Measurements from ENCODE around the gene NANS.

DNA sequence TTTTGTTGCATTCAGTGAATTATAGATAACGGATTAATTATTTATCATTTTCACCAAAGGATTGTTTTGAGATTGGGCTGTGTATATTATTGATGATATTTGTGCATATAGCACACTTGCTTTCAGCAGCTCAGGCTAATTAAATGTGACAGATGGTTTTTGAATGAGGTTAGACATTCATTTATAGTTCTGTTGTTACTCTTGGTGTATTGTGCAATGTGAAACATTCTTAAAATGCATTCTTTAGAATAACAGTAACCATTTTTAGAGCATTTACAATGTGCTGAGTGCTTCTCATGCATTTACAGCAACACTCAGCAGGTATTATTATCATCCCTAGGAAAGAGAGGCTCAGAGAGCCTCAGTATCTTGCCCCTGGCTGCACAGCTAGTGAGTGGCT lies 23.8 kb downstream of the NANS start:
- TF ChIP-seq, protein P1, sequence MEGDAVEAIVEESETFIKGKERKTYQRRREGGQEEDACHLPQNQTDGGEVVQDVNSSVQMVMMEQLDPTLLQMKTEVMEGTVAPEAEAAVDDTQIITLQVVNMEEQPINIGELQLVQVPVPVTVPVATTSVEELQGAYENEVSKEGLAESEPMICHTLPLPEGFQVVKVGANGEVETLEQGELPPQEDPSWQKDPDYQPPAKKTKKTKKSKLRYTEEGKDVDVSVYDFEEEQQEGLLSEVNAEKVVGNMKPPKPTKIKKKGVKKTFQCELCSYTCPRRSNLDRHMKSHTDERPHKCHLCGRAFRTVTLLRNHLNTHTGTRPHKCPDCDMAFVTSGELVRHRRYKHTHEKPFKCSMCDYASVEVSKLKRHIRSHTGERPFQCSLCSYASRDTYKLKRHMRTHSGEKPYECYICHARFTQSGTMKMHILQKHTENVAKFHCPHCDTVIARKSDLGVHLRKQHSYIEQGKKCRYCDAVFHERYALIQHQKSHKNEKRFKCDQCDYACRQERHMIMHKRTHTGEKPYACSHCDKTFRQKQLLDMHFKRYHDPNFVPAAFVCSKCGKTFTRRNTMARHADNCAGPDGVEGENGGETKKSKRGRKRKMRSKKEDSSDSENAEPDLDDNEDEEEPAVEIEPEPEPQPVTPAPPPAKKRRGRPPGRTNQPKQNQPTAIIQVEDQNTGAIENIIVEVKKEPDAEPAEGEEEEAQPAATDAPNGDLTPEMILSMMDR (IDR thresholded peaks at IDR 0.05; ENCODE audit: low read depth, low read length, missing input control): no peak
- TF ChIP-seq GABPA (IDR thresholded peaks at IDR 0.05 in 1 of 2, conservative IDR thresholded peaks at IDR 0.05 in 1 of 2) (no peak), FOXA1 (IDR thresholded peaks at IDR 0.05) (no peak), RXRA (IDR thresholded peaks at IDR 0.05) (no peak), SP1 (IDR thresholded peaks at IDR 0.05) (no peak), JUND (IDR thresholded peaks at IDR 0.05) (no peak), FOXA2 (IDR thresholded peaks at IDR 0.05) (no peak), RAD21 (IDR thresholded peaks at IDR 0.05) (no peak), YY1 (IDR thresholded peaks at IDR 0.05) (no peak)
- TF ChIP-seq, protein P2, sequence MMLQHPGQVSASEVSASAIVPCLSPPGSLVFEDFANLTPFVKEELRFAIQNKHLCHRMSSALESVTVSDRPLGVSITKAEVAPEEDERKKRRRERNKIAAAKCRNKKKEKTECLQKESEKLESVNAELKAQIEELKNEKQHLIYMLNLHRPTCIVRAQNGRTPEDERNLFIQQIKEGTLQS (IDR thresholded peaks at IDR 0.05): no peak
- TF ChIP-seq, protein P3, sequence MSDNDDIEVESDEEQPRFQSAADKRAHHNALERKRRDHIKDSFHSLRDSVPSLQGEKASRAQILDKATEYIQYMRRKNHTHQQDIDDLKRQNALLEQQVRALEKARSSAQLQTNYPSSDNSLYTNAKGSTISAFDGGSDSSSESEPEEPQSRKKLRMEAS (IDR thresholded peaks at IDR 0.05): no peak
- TF ChIP-seq, protein P4, sequence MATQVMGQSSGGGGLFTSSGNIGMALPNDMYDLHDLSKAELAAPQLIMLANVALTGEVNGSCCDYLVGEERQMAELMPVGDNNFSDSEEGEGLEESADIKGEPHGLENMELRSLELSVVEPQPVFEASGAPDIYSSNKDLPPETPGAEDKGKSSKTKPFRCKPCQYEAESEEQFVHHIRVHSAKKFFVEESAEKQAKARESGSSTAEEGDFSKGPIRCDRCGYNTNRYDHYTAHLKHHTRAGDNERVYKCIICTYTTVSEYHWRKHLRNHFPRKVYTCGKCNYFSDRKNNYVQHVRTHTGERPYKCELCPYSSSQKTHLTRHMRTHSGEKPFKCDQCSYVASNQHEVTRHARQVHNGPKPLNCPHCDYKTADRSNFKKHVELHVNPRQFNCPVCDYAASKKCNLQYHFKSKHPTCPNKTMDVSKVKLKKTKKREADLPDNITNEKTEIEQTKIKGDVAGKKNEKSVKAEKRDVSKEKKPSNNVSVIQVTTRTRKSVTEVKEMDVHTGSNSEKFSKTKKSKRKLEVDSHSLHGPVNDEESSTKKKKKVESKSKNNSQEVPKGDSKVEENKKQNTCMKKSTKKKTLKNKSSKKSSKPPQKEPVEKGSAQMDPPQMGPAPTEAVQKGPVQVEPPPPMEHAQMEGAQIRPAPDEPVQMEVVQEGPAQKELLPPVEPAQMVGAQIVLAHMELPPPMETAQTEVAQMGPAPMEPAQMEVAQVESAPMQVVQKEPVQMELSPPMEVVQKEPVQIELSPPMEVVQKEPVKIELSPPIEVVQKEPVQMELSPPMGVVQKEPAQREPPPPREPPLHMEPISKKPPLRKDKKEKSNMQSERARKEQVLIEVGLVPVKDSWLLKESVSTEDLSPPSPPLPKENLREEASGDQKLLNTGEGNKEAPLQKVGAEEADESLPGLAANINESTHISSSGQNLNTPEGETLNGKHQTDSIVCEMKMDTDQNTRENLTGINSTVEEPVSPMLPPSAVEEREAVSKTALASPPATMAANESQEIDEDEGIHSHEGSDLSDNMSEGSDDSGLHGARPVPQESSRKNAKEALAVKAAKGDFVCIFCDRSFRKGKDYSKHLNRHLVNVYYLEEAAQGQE (IDR thresholded peaks at IDR 0.05): no peak
- TF ChIP-seq, protein P5, sequence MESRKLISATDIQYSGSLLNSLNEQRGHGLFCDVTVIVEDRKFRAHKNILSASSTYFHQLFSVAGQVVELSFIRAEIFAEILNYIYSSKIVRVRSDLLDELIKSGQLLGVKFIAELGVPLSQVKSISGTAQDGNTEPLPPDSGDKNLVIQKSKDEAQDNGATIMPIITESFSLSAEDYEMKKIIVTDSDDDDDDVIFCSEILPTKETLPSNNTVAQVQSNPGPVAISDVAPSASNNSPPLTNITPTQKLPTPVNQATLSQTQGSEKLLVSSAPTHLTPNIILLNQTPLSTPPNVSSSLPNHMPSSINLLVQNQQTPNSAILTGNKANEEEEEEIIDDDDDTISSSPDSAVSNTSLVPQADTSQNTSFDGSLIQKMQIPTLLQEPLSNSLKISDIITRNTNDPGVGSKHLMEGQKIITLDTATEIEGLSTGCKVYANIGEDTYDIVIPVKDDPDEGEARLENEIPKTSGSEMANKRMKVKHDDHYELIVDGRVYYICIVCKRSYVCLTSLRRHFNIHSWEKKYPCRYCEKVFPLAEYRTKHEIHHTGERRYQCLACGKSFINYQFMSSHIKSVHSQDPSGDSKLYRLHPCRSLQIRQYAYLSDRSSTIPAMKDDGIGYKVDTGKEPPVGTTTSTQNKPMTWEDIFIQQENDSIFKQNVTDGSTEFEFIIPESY (IDR thresholded peaks at IDR 0.05): no peak
